Stimulated activated CD4-positive, alpha-beta T cell treated with anti-CD3 and anti-CD28 coated beads, Interleukin-4, amount 100 ng/mL, for 1 hour (primary cell): ENCODE data around the gene LYZL4.

Source experiments
- DNase-seq: peaks from one replicate; pipeline ENCODE4 v3.0.0-alpha.2; 2020

Gene LYZL4

DNA sequence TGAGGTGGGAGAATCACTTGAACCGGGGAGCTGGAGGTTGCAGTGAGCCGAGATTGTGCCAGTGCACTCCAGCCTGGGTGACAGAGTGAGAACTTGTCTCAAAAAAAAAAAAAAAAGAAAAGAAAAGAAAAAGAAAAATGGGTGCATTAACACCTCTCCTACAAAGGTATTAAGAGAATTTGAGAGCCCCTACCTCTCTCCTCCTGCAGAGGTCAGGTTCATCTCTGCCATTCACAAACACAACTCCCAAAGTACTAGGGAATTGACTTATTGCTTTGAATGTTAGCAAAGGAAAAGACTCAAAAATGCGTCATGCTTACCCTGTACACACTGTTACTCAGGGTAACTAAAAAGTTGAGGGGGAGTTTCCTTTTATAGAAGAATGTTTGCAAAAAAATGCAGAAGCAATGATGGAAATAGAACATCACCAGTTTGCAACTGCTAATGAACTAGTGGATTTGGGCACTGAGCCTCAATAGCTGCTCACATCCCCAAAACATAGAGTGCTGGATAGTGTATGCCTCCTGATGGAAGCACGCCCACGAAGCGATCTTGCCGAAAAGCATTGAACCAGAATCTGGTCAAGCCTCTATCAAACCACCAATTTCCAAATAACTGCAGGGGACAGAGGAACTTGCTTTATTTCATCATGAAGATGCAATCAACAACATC, 15.5 kb upstream of the LYZL4 start:
- no peak for DNase-seq

DNA sequence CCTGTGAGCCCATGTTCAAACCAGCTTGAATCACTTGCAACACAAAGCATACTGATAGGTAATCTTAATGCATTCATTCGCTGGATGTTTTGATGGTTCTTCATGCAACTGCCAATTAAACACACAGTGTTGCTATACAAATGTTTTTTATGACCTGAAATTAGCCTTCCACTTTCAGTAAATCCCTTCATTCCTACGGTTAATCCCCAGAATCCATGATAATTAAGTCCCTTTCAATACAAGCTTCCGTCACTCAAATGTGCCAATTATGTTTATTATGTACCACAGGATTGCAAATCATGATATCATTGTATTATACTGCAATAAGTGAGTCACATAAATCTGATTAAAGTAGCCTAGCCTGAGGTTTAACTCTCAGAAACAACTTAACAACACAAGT, 14.5 kb upstream of the LYZL4 start:
- no peak for DNase-seq

DNA sequence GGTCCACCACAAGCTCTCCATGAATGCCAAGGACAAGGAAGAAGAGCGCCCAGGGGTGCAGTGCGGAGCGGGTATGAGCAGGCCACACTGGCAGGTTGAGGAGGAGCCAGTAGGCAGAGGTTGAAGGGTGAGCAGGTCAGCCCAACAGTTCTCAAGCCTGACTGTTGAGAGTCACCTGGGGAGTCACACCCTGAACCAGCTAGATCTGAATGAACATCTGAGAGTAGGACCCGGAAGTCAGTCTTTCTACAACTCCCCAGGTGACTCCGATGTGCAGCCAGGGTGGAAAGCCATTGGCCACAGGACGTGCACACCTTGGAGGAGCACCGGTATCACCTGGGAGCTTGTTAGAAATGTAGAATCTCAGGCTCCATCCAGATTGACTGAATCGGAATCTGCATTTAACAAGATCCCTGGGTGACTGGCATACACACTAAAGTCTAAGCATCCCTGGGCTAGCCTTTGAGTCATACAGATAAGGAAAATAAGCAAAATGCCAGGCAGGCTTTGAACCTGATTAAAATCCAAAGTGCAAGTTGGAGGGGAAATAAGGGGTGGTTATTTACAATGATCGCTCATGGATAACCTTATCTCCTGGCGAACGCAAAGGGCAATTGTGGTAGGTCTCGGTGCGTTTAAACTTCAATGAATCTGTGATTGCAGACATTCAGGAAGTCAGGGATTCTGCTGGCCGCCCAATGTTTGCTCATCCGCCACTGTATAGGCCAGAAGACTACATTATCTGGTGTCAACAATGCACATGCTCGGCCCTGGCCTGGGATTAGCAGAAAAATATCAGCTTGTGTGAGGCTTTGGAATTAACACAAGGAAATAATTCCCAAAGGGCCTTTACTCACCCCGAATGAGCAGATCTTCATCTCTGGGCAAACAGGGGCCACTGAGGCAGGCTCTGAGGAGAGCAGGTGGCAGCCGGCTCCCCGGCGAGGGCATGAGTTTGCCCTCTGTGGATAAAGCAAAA, 11.7 kb upstream of the LYZL4 start:
- DNase-seq, result no peak

- DNase-seq, result no peak
Observed at GRCh38 chr3:42419563-42419962, 9.2 kb upstream of the LYZL4 start.

- DNase-seq, result no peak
Observed at GRCh38 chr3:42412526-42413155, 2.2 kb upstream of the LYZL4 start.

DNA sequence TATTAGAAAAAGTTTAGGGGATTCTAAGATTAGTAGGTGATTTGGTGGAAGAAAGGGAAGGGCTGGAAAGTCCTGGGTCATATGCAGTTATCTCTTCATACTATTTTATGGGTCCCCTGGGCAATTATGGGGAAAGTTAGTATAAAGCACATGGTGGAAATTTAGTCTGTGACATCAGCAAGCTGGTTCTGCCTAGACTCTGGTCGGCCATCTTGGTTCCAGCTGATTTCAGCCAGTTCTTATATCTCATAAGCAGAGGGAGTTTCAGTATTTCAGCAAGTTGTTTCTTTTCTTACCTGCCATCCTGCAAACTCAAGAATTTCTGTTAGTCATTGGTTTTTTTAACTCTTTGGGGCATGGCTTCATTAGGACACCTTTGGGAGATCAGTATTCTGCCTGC, 1.0 kb upstream of the LYZL4 start:
- no peak for DNase-seq

DNA sequence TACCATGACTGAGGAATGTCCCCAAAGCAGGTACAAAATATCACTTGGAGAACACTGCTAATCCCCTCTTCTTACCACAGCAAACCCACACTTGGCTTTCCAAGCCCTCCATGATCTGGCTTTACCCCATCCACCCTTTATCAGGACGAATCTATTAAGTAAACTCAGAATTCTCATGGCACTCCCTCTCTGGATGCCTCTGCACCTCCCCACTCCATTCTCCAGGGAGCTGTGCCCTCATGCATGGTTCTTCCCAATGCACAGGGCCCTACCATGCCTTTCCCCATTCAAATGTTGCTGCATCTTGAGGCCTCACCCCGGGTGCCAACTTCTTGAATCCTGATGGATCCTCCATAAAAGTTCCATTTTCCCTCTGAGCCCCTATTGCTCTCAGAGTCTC, 2.3 kb downstream of the LYZL4 start:
- no peak for DNase-seq

DNA sequence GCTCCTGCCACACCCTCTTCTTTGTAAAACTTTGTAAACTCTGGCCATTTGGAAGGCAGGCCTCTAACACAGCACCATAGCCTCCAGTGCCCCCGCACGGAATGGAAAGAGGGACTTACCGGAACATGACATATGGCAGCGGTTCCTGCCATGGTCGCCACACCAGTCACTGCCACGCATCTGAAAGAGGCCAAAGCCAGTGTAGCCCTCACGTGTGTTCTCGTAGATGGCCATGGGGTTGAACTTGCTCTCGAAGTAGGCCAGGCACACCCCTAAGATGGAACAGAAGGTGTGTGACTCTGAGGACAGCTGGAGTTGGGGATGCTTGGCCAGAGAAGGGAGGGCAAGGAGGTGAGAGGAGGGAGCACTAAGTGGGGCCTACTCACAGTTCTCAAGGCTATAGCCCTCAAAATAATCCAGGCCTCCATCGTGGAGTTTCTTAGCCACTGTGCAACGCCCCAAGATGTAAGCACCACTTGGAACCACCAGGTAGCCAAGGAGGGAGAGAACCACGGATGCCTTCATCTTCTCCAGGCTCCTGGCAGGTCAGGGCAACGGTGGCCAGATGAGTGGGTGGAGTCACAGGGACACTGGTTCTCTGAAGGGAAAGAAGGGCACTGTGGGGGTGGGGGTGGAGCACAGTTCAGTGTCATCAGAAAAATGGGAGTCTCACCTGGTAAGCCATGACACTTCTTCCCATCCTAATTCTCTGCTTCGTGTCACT, 3.5 kb downstream of the LYZL4 start:
- no peak for DNase-seq

DNA sequence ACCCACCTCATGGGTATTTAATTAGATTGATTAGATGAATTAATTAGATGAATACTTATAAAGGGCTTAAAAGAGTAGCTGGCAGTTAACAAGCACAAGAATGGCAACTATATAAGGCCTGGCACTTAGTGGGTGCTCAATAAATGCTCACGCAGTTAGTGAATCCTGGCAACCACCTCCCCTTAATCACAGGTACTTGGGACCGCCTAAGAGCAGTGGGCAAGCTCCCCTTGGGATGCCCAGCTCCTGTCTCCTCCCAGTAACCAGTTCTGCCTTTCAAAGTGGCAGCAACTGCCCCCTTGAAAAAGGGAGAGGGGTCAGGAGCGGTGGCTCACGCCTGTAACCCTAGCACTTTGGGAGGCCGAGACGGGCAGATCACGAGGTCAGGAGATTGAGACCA, 4.6 kb downstream of the LYZL4 start:
- no peak for DNase-seq

GRCh38 chr3:42403737-42404136, 6.7 kb downstream of the LYZL4 start:
- no peak for DNase-seq

- DNase-seq, result no peak
Observed at GRCh38 chr3:42402394-42403096, 7.9 kb downstream of the LYZL4 start.

- DNase-seq, result no peak
Observed at GRCh38 chr3:42398080-42398479, 12.3 kb downstream of the LYZL4 start.

GRCh38 chr3:42397644-42398043, 12.8 kb downstream of the LYZL4 start:
- no peak for DNase-seq

- no peak for DNase-seq
Observed at GRCh38 chr3:42394579-42395288, 15.7 kb downstream of the LYZL4 start.

DNA sequence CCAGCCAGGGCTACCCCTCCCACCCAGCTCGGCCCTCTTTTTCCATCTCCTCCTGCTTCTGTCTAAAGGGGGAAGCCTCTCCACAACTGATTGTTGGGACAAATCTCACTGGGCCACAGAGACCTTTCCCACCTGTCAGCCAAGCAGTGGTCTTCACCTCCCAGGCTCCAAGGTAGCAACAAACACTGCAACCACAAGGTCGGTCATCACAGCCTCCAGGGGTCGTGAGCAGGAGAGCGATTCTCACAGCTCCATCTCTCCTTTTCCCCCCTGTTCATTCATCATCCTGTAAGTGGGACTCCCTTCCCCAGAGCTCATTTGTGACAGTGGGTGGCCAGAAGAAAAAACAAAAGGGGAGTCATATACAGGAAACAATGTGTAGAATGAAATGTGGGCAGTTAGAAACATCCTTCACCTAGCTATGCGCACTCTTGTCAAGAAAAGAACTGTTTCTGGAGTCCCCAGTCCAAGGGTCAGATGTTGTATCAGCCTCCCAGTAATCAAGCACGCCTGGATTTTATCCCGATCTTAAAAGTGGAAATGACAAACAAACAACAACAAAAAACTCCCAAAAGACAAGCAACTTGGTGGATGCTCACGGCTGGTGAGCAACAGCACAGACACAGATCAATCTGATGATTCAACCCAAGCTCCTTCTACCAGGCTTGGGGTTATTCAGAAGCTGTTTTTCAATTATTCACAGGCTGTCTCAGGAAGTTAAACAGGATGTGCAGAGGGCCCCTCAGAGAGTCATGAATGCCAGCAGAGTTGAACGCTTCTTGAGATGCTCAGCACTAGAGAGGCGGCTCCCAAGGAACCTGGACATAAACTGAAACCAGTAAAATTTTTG, 22.4 kb downstream of the LYZL4 start:
- DNase-seq, result peak; percentile 30

DNA sequence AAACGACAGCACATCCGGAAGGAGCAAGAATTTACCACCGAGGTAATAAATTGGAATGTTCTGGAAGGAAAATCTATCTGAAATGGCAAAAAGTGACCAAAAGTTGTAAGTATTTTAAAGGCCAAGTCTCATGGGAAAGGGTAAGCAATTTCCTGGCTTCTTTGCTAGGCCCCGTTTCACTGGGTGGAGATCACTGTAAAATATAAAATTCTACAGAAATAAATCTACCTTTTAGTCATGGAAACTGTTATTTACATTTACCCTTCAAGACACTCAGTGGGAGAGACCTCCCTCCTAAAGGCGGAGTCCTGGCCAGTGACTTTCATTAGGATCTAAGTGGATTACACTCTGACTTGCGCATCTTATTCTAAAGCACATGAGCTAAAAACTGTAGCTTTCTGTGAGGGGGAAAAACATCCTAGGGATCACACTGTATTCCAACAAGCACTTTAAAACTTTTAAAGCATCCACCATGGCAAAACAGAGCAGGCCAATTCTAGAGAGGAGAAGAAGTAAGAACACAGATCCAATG, 28.8 kb downstream of the LYZL4 start:
- no peak for DNase-seq

DNA sequence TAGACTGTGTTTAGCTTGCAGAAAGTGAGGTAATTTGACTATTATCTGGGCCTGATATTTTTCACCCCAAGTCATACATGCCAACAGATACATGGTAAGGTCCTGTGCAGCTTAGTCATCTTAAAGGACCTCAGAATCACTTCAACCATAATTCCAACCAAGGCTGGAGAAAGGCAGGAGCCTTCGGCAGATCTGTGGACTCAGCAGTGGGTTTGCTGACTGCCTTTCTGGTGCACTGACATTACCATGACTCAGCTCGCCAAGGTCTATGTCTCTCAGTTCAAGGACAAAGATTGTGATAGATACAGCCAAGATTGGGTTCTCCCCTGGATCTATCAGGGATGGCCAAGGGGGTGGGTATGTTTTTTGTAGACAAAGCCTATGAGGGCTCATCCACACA, 32.7 kb downstream of the LYZL4 start:
- DNase-seq, result no peak

DNA sequence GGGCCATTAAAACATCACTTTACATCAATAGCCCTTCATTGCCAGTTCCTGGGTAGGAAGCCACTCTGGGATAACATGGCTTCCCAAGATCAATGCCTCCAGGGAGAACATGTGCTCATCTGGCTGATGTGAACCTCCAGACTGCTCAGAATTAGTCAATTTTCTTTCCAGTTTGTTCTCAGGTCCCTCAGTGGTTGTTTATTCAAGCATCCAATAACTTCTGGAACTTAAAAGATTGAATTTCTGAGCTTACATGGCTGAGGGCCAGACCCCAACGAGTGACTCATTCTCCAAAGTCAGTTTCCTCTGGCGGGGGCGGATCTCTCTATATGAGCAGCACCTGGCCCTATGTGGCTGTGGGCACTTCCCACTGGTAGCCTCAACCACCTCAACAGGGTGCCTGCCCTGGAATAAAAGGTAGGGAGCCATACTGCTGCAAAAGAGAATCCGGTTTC, 34.0 kb downstream of the LYZL4 start:
- DNase-seq, result peak; percentile 37

- no peak for DNase-seq
Observed at GRCh38 chr3:42375121-42375800, 35.1 kb downstream of the LYZL4 start.

DNA sequence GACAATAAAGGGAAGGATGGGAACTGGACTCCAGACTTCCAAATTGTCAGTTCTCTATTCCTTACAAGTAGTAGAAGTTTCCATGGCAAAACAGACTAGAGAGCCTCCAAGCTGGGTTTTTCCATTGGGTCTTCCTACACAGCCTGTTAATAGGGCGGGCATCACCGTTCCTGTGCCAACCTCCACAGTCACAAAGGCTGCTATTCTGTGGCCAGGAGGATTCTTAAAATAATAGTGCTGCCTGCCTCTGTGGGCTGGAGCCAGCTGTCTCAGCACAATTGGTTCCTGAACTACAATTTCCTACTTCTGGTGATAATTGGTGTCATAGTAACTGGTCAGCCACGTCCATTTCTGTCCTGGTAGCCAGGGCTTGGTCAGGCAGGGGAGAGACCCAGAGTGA, 38.6 kb downstream of the LYZL4 start:
- DNase-seq, result no peak
